Fibroblast of lung (primary cell): Measurements from ENCODE around the gene DCST2. TPM values are rescaled to one million over a fixed set of nuclear protein-coding genes. Genes with fewer than 3 reads are reported as not detected.

Experiments used
- DNase-seq, 2 donors: peaks; one replicate each; pipeline versions ENCODE4 v3.0.0 to v3.0.0-alpha.2; 2010; ENCODE audit warnings: low read depth in 2 of 2
- H2AFZ ChIP-seq: 2 replicates; pipeline ENCODE4 v1.5.1; 2012; ENCODE audit warnings: low read length, control low read depth, inconsistent platforms
- H3K27ac ChIP-seq: 2 replicates; pipeline ENCODE4 v1.5.1; 2011; ENCODE audit warnings: low read length, control low read depth; ENCODE audit not compliant: insufficient read depth
- H3K27me3 ChIP-seq: 2 replicates; pipeline ENCODE4 v1.5.1; 2011; ENCODE audit warnings: mild to moderate bottlenecking, low read length; ENCODE audit not compliant: control insufficient read depth, insufficient read depth
- H3K36me3 ChIP-seq: 2 replicates; pipeline ENCODE4 v1.5.1; 2011; ENCODE audit warnings: low read length; ENCODE audit not compliant: control insufficient read depth, insufficient read depth
- H3K4me1 ChIP-seq: 2 replicates; pipeline ENCODE4 v1.5.1; 2011; ENCODE audit warnings: low read length; ENCODE audit not compliant: control insufficient read depth, insufficient read depth; ENCODE audit errors: extremely low read depth
- H3K4me2 ChIP-seq: 2 replicates; pipeline ENCODE4 v1.5.1; 2011; ENCODE audit warnings: low read length, control low read depth; ENCODE audit not compliant: insufficient read depth; ENCODE audit errors: extremely low read depth
- H3K4me3 ChIP-seq, 4 experiments: fragments of 200-600 bp in 1 of 4; sonication (generic) in 1 of 4; replicated peaks in 1 of 4; 2 replicates each; pipeline ENCODE4 v1.5.1; 2011 to 2016; ENCODE audit warnings: low read length in 4 of 4, low read depth in 3 of 4, mild to moderate bottlenecking in 3 of 4, control low read depth in 2 of 4, inconsistent platforms in 1 of 4, mixed read lengths in 1 of 4; ENCODE audit not compliant: insufficient read depth in 1 of 4; ENCODE audit errors: control extremely low read depth in 1 of 4
- H3K79me2 ChIP-seq: 2 replicates; pipeline ENCODE4 v1.5.1; 2012; ENCODE audit warnings: mild to moderate bottlenecking, low read length, inconsistent platforms; ENCODE audit not compliant: control insufficient read depth, insufficient read depth
- H3K9ac ChIP-seq: 2 replicates; pipeline ENCODE4 v1.5.1; 2011; ENCODE audit warnings: mild to moderate bottlenecking, low read length, control low read depth; ENCODE audit not compliant: insufficient read depth
- H3K9me3 ChIP-seq: 2 replicates; pipeline ENCODE4 v1.5.1; 2012; ENCODE audit warnings: low read depth, low read length; ENCODE audit not compliant: control insufficient read depth, insufficient read depth
- H4K20me1 ChIP-seq: 2 replicates; pipeline ENCODE4 v1.5.1; 2011; ENCODE audit warnings: low read length; ENCODE audit not compliant: control insufficient read depth, insufficient read depth; ENCODE audit errors: extremely low read depth
- EZH2 ChIP-seq: IDR thresholded peaks from 2 replicates; pipeline ENCODE4 v1.5.1; 2012; ENCODE audit warnings: low read length, control low read depth, mild to moderate bottlenecking; ENCODE audit errors: missing control alignments
- polyA plus RNA-seq, 2 donors: library from polyadenylated mRNA; depleted of rRNA in 1 of 2; stranded (reverse) in 1 of 2; unstranded in 1 of 2; fragments of >200 nt; gene quantifications; 2 replicates each; pipeline ENCODE4 v1.2.1, GENCODE V29; 2011 to 2012; ENCODE audit warnings: missing spikeins in 1 of 2
- total RNA-seq: library from RNA; depleted of rRNA; stranded (reverse); fragments of >200 nt; gene quantifications from 2 replicates; pipeline ENCODE4 v1.2.1, GENCODE V29; 2014
- TF ChIP-seq, protein P1 (sequence below), 2 donors: IDR thresholded peaks in 1 of 2; conservative IDR thresholded peaks in 1 of 2; 1 replicate in 1 of 2; 2 replicates in 1 of 2; pipeline ENCODE4 v1.5.1; 2011 to 2012; ENCODE audit warnings: low read length in 2 of 2, control low read depth in 1 of 2, inconsistent platforms in 1 of 2, low read depth in 1 of 2, mild to moderate bottlenecking in 1 of 2

DCST2 gene
- total and polyA plus RNA-seq, 2 donors (not counting 1 experiment from before 2014, with no cell fraction given) = 0.06 to 0.17 TPM

DNA sequence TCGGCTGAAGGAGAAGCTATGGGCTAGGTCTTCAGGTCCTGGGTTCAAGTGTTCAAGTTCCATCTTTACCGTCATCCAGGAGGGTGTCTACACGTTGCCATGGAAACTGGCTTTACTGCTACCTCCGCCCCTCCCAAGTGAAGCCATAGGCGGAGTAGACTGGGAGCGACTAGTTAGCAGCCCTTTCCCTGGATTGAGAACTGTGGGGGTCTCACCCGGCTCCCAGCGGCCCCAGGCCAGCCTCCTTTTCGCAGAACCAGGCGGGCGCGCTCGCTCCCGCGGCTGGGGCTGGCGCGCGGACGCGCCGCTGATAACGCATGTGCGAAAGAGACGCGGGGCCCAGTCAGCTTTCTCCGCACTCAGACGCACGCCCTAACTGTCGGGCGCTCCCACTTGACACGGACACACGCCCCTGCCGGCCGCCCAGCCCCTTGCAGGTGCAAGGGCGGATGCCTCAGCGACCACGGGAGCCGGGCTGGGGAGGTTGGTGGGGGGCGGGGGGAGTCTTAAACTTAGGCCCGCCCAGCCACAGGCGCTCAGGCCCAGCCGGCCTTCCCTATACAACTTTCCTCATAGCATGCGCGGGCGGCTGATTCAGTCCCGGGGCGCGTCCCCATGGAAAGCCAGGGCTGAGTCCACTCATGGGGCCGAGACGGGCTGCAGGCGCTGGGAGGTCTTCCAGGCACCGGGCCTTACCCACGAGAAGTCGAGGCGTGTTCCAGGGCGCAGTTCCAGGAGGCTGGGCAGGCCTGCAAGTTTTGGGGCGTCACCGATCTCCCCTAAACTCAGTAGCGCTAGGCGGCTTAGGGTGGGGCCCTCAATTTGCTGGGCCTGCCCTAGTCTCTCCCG is 37.4 kb upstream of the DCST2 start:
- no peak for TF ChIP-seq EZH2
- TF ChIP-seq, protein P1, sequence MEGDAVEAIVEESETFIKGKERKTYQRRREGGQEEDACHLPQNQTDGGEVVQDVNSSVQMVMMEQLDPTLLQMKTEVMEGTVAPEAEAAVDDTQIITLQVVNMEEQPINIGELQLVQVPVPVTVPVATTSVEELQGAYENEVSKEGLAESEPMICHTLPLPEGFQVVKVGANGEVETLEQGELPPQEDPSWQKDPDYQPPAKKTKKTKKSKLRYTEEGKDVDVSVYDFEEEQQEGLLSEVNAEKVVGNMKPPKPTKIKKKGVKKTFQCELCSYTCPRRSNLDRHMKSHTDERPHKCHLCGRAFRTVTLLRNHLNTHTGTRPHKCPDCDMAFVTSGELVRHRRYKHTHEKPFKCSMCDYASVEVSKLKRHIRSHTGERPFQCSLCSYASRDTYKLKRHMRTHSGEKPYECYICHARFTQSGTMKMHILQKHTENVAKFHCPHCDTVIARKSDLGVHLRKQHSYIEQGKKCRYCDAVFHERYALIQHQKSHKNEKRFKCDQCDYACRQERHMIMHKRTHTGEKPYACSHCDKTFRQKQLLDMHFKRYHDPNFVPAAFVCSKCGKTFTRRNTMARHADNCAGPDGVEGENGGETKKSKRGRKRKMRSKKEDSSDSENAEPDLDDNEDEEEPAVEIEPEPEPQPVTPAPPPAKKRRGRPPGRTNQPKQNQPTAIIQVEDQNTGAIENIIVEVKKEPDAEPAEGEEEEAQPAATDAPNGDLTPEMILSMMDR (conservative IDR thresholded peaks at IDR 0.05 in 1 of 2, IDR thresholded peaks at IDR 0.05 in 1 of 2; ENCODE audit: low read depth in 1 of 2, low read length in 2 of 2) = peak in 1 of 2 donors; percentile 24
- Histone ChIP-seq H3K79me2 (no peaks in the 10 kb centered on the region), H3K27me3 (peaks cover 15% of the 10 kb centered on the region), H3K9ac (peak overlapping the region; percentile 30), H3K27ac (no peak overlapping the region), H2AFZ (peak overlapping the region; percentile 74), H3K4me1 (peaks cover 5% of the 10 kb centered on the region), H3K9me3 (no peaks in the 10 kb centered on the region), H4K20me1 (no peaks in the 10 kb centered on the region), H3K36me3 (no peaks in the 10 kb centered on the region), H3K4me2 (peak overlapping the region; percentile 87), H3K4me3 (peak overlapping the region in 3 of 4 experiments; percentile 50 to 57 (median 54))
- DNase-seq = peak; percentile 61 to 78

DNA sequence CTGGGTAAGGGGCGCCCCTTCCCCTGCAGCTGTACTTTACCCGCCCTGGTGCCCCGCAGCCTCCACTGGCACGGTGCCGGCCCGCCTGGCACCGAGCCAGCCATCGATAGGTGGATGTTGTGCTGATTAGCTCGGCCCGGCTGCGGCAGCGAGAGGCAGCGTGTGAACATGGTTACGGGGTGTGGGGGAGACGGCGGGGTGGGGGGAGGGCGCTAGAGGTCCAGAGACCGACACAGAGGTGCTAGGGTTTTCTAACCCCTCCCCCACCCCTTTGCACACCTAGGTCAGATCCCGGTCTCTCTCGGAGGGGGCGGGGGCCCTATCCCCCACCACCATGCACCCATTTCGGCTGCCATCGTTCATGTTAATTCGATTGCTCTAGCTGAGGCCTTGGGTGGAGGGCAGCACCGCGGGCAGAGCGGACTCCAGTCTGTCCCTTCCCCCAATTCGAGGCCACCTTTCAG is 36.6 kb upstream of the DCST2 start:
- TF ChIP-seq, protein P1 (conservative IDR thresholded peaks at IDR 0.05 in 1 of 2, IDR thresholded peaks at IDR 0.05 in 1 of 2; ENCODE audit: low read depth in 1 of 2, low read length in 2 of 2) = no peak
- TF ChIP-seq EZH2 = no peak
- Histone ChIP-seq H3K27me3 (peaks cover 14% of the 10 kb centered on the region), H3K9me3 (no peaks in the 10 kb centered on the region), H3K4me2 (peak overlapping the region; percentile 87), H3K4me3 (peak overlapping the region in 3 of 4 experiments; percentile 50 to 57 (median 54)), H3K9ac (peak overlapping the region; percentile 30), H3K79me2 (no peaks in the 10 kb centered on the region), H3K36me3 (no peaks in the 10 kb centered on the region), H3K4me1 (peaks cover 5% of the 10 kb centered on the region), H2AFZ (no peak overlapping the region), H3K27ac (no peak overlapping the region), H4K20me1 (no peaks in the 10 kb centered on the region)
- DNase-seq = no peak

DNA sequence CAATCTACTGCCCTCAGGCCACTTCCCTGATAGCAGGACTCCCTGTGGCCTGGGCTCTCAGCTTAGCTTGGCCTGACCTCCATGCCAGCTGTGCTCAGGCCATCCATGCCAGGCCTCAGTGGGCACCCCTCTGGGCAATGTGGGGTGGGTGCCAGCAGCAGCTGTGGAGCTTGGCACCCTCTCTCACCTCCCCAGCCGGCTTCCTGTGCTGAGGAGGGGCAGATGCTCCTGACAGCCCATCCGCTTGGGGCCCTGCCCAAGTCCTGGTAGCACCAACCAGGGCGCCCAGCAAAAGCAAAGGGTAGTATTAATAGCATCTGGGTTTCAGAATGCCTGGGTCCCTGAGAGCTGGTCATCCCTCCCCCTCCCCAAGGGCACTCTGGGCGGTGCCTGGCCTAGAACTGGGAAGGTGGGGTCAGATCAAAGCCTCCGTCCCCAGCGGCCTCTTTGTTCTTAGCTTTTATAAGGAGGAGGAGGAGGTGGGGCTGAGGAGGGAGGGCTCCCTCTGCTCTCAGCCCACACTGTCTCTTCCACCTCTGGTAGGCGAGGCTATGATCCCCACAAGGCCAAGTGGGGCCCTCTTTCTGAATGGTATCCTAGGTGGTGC is 36.1 kb upstream of the DCST2 start:
- no peak for TF ChIP-seq EZH2
- TF ChIP-seq, protein P1 (conservative IDR thresholded peaks at IDR 0.05 in 1 of 2, IDR thresholded peaks at IDR 0.05 in 1 of 2; ENCODE audit: low read depth in 1 of 2, low read length in 2 of 2) = no peak

More for the DNA sequence above, 36.1 kb upstream of the DCST2 start:
- Histone ChIP-seq H3K79me2 (no peaks in the 10 kb centered on the region), H3K4me1 (peaks cover 5% of the 10 kb centered on the region), H3K27me3 (peaks cover 11% of the 10 kb centered on the region), H3K4me3 (no peak overlapping the region), H3K4me2 (no peak overlapping the region), H4K20me1 (no peaks in the 10 kb centered on the region), H3K9ac (no peak overlapping the region), H3K36me3 (no peaks in the 10 kb centered on the region), H3K9me3 (no peaks in the 10 kb centered on the region), H2AFZ (no peak overlapping the region), H3K27ac (no peak overlapping the region)
- DNase-seq = no peak
